ENCODE results near the gene ASB7.

Gene ASB7

DNA sequence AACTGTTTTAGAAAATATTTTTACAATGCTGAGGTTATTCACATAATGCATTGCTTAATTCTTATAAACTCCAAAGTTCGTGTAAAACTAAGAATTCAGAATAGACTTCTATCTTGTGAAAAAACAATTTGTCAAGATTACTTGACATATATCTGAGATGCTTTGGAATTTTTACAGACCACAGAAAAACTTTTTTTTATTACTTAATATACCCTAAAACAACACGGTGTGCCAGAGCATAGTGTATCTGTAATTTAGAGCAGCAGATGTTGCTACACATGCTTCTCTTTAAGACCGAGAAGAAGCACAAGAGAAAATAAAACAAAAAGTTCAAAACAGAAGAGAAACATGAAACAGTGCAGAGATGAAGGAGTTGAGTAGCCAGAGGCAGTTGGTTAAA lies 26.4 kb downstream of the ASB7 start:
- TF ChIP-seq CTCF (IDR thresholded peaks at IDR 0.05; ENCODE audit: low read depth, low read length): no peak
- no peak overlapping the region for H3K4me3 ChIP-seq (ENCODE audit: low read depth, low read length)

GRCh38 chr15:100631831-100632230 lies 29.4 kb downstream of the ASB7 start:
- TF ChIP-seq CTCF (IDR thresholded peaks at IDR 0.05; ENCODE audit: low read depth, low read length): no peak
- no peak overlapping the region for H3K4me3 ChIP-seq (ENCODE audit: low read depth, low read length)

GRCh38 chr15:100633763-100634075 lies 31.3 kb downstream of the ASB7 start:
- no peak overlapping the region for H3K4me3 ChIP-seq (ENCODE audit: low read depth, low read length)
- no peak for TF ChIP-seq CTCF (IDR thresholded peaks at IDR 0.05; ENCODE audit: low read depth, low read length)

- no peak overlapping the region for H3K4me3 ChIP-seq (ENCODE audit: low read depth, low read length)
- no peak for TF ChIP-seq CTCF (IDR thresholded peaks at IDR 0.05; ENCODE audit: low read depth, low read length)
Observed at GRCh38 chr15:100635406-100636071, 33.1 kb downstream of the ASB7 start.

DNA sequence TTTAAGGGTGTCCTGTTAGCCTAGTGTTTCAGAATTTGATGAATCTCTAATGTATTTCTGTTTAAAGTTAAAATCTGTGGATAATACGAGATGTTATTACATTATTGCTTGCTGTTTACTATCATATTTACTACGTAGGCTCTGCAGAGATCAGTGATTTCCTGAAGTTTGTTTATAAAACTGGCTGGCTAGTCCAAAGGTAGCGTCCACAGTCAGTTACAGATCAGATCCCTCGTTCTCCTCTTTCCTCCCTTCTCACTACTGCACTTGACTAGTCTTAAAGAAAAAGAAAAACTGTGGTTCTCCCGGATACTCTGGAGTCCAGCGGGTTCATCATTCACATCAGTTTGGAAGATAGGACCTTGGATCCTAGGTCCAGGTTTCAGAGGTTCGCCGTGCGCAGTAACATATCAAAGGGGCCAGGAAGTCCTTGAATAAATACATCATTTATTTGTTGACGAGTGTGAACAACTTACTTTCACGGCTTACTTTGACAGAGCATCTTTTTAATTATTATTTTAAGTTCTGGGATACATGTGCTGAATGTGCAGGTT lies 35.9 kb downstream of the ASB7 start:
- H3K4me3 ChIP-seq (ENCODE audit: low read depth, low read length): no peak overlapping the region
- no peak for TF ChIP-seq CTCF (IDR thresholded peaks at IDR 0.05; ENCODE audit: low read depth, low read length)

DNA sequence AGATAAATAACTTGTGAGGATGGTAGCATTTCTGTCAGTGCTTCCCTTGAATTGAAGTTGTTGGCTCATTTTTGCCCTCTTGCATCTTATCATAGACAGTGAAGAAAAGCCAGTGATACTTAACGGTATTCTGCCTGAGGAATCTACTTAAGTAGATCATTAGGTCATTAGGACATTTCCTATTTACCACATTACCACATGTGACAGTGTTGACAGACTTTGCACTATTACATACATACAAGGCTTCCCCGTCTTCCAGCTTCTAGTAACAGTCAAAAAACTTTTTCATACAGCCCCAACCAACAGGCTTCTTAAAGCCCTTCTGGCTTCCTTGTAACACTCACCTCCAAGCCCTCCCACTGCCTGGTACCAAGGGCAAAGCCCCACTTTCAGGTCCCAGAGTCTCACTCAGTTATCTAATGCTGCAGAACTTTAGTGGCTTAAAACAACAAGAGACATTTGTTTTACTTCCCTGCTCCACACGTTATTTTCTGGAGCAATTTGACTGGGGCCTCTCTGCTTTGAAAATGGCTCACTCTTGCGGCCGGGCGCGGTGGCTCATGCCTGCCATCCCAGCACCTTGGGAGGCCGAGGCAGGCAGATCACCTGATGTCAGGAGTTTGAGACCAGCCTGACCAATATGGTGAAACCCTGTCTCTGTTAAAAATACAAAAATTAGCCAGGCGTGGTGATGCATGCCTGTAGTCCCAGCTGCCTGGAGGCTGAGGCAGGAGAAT lies 40.0 kb downstream of the ASB7 start:
- no peak for TF ChIP-seq CTCF (IDR thresholded peaks at IDR 0.05; ENCODE audit: low read depth, low read length)
- no peak overlapping the region for H3K4me3 ChIP-seq (ENCODE audit: low read depth, low read length)

DNA sequence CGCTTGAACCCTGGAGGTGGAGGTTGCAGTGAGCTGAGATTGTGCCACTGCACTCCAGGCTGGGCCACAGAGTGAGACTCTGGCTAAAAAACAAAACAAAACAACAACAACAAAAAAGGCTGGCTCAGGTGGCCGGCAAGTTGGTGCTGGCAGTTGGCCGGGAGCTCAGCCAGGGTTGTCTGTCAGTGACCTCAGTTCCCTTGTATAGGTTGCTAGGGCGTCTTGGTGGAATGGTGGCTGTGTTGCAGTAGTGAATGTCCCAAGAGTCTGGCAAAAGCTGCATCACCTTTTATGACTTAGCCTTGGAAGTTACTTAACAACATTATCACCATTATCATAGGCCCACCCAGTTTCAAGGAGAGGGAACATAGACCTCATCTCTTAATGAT lies 40.6 kb downstream of the ASB7 start:
- TF ChIP-seq CTCF (IDR thresholded peaks at IDR 0.05; ENCODE audit: low read depth, low read length): no peak
- no peak overlapping the region for H3K4me3 ChIP-seq (ENCODE audit: low read depth, low read length)

All from WI38 (cell line).